ENCODE measurements around the gene DAB1.

GRCh38 chr1:57115030-57115614 is 308.7 kb downstream of the DAB1 start:
- TF ChIP-seq POLR2A (IDR thresholded peaks at IDR 0.05; ENCODE audit: low read depth, low read length) (no peak), IRF5 (IDR thresholded peaks at IDR 0.05; ENCODE audit: borderline replicate concordance) (no peak), YY1 (IDR thresholded peaks at IDR 0.05; ENCODE audit: low read depth, low read length) (no peak), ETV6 (conservative IDR thresholded peaks at IDR 0.05 in 1 of 2, IDR thresholded peaks at IDR 0.05 in 1 of 2; ENCODE audit: borderline replicate concordance in 1 of 2, low read depth in 1 of 2) (no peak), POLR2AphosphoS5 (IDR thresholded peaks at IDR 0.05; ENCODE audit: low read length) (no peak), CHD2 (IDR thresholded peaks at IDR 0.05; ENCODE audit: borderline replicate concordance, low read depth, low read length) (no peak), TCF12 (IDR thresholded peaks at IDR 0.05; ENCODE audit: low read depth, low read length) (no peak), CTCF (IDR thresholded peaks at IDR 0.05 in 2 of 3, conservative IDR thresholded peaks at IDR 0.05 in 1 of 3; ENCODE audit: control insufficient read depth in 2 of 3, extremely low read depth in 1 of 3, insufficient read depth in 1 of 3, low read depth in 3 of 3, low read length in 3 of 3) (no peak), MEF2B (IDR thresholded peaks at IDR 0.05; ENCODE audit: partially characterized antibody, poor library complexity, severe bottlenecking) (no peak), NFIC (IDR thresholded peaks at IDR 0.05; ENCODE audit: low read depth, low read length) (no peak), HCFC1 (IDR thresholded peaks at IDR 0.05; ENCODE audit: low read length) (no peak)
